ENCODE measurements around the gene ASTN2. TPM values are rescaled to one million over a fixed set of nuclear protein-coding genes. Genes with fewer than 3 reads are reported as not detected.

ASTN2 gene
- total RNA-seq, 1 donor from 2014 or later = 12.2 TPM

DNA sequence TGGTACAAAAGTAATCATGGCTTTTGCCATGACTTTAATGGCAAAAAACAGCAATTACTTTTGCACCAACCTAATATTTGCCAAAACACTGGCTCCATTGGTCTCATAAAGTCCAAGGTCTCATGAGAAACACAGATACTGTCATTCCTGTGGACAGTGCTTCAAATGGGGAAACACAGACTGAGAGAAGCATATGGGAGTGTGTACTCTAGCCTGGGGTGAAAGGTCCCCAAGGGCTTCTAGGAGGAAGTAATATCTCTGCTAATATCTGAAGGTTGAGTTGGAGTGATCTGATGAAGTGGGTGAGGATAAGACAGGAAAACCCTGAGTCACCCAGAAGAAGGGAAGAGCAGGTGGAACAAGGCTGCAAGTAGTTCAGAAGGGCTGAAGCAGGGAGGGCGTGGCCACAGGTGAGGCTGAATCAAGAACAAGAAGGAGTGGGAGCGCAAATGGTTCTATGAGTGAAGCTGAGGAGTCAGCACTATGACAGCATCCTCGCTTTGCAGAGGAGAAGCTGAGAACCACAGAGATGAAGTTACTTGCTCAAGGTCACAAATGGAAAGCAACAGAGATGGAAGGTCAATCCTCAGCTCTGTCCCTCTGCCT is 164.1 kb downstream of the ASTN2 start:
- Histone ChIP-seq H3K36me3 (ENCODE audit: control insufficient read depth, insufficient read depth, low read length) (no peaks in the 10 kb centered on the region), H3K27me3 (ENCODE audit: control insufficient read depth, insufficient read depth, low read length) (no peaks in the 10 kb centered on the region), H3K4me3 (ENCODE audit: low read depth, low read length) (no peak overlapping the region)
- TF ChIP-seq, protein P1, sequence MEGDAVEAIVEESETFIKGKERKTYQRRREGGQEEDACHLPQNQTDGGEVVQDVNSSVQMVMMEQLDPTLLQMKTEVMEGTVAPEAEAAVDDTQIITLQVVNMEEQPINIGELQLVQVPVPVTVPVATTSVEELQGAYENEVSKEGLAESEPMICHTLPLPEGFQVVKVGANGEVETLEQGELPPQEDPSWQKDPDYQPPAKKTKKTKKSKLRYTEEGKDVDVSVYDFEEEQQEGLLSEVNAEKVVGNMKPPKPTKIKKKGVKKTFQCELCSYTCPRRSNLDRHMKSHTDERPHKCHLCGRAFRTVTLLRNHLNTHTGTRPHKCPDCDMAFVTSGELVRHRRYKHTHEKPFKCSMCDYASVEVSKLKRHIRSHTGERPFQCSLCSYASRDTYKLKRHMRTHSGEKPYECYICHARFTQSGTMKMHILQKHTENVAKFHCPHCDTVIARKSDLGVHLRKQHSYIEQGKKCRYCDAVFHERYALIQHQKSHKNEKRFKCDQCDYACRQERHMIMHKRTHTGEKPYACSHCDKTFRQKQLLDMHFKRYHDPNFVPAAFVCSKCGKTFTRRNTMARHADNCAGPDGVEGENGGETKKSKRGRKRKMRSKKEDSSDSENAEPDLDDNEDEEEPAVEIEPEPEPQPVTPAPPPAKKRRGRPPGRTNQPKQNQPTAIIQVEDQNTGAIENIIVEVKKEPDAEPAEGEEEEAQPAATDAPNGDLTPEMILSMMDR (IDR thresholded peaks at IDR 0.05; ENCODE audit: insufficient read depth, low read length, poor library complexity, severe bottlenecking) = no peak
- DNase-seq (ENCODE audit: low read depth) = no peak

DNA sequence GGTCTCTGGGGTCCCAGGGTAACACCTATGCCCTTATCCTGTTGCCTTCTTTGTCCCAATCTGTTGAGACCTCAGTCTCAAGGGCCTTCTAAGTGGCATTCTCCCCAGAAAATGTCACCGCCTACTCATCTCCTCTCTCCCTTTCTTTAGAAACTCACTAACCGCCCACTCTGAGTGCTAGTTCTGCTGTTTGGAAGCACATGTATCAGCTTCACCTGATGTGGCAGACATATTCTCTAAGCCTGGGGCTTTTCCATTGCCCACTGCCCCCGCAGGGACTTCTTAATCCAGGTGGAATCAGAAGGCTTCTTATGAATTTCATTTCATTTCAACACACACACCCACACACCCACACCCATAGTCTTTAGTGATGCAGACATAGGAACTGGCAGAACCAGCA is 165.1 kb downstream of the ASTN2 start:
- Histone ChIP-seq H3K36me3 (ENCODE audit: control insufficient read depth, insufficient read depth, low read length) (no peaks in the 10 kb centered on the region), H3K4me3 (ENCODE audit: low read depth, low read length) (no peak overlapping the region), H3K27me3 (ENCODE audit: control insufficient read depth, insufficient read depth, low read length) (no peaks in the 10 kb centered on the region)
- no peak for DNase-seq (ENCODE audit: low read depth)
- TF ChIP-seq, protein P1 (IDR thresholded peaks at IDR 0.05; ENCODE audit: insufficient read depth, low read length, poor library complexity, severe bottlenecking) = no peak

DNA sequence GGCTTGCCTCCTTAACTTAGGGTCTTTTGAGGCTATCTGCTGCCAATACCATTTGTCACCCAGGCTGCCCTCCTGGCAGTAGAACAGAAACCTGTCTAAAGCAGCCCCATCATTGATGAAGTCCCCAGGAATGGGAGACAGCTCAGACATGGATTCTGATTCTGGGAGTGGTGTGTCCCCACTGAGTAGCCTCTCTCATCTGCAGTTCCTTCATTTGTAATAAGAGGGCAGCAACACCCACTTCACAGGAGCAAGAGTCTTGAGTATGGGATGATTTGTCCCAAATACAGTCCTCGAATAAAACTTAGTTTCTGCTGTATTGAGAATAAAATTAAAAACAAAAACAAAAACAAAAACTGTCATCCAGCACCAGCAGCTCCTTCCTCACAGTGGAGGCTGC is 167.6 kb downstream of the ASTN2 start:
- no peaks in the 10 kb centered on the region for H3K36me3 ChIP-seq (ENCODE audit: control insufficient read depth, insufficient read depth, low read length)
- TF ChIP-seq, protein P1 (IDR thresholded peaks at IDR 0.05; ENCODE audit: insufficient read depth, low read length, poor library complexity, severe bottlenecking) = peak; percentile 63
- no peak overlapping the region for H3K4me3 ChIP-seq (ENCODE audit: low read depth, low read length)
- H3K27me3 ChIP-seq (ENCODE audit: control insufficient read depth, insufficient read depth, low read length) = no peaks in the 10 kb centered on the region
- no peak for DNase-seq (ENCODE audit: low read depth)

DNA sequence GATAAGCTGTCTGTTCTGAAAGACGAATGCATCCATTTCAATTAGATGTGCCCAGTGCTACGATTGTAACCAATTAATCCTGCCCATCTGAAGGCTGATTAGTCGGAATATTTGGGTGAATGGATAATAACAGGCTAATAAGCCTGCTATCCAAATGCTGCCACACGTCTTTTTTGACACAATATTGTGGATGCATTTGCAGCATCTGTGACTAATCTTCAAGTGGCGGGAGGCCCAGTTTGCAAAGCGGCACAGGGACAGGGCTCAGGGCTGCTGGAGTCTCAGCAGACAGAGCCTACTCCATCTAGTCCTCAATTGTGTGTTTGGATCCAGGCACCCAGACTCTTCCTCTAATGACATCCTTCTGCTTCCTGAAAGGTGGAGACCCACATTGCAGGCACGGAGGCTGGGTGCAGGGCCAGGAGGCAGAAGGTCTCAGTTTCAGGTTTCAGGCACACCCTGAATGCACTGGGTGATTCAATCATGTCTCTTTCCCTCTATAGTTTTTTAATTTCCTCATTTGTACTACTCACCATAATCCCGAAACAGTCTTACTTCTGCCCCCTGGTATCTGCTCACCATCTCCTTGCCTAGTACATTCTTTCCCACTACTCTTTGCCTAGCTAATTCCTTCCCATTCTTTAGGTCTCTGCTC is 169.6 kb downstream of the ASTN2 start:
- TF ChIP-seq, protein P1 (IDR thresholded peaks at IDR 0.05; ENCODE audit: insufficient read depth, low read length, poor library complexity, severe bottlenecking) = no peak
- no peak overlapping the region for H3K4me3 ChIP-seq (ENCODE audit: low read depth, low read length)
- no peak for DNase-seq (ENCODE audit: low read depth)
- no peaks in the 10 kb centered on the region for H3K36me3 ChIP-seq (ENCODE audit: control insufficient read depth, insufficient read depth, low read length)
- H3K27me3 ChIP-seq (ENCODE audit: control insufficient read depth, insufficient read depth, low read length) = no peaks in the 10 kb centered on the region

DNA sequence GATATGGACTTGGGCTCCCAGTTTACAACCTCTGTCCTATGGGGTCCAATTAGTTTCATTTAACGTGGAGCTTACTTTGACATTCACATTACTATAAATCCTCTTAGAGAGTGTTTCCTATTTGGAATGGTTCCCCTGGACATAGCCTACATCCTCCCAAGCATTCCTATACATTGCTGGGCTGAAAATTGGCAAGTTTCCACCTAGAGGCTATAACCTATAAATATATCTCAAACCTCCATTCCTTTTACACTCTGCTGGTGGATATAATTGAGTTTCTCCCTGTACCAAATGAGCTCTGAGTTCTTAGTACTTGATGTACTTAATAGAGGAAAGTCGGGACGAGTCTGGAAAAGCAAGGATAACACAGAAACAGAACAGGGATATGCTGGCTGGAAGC is 172.8 kb downstream of the ASTN2 start:
- no peak overlapping the region for H3K4me3 ChIP-seq (ENCODE audit: low read depth, low read length)
- TF ChIP-seq, protein P1 (IDR thresholded peaks at IDR 0.05; ENCODE audit: insufficient read depth, low read length, poor library complexity, severe bottlenecking) = no peak
- H3K36me3 ChIP-seq (ENCODE audit: control insufficient read depth, insufficient read depth, low read length) = no peaks in the 10 kb centered on the region
- DNase-seq (ENCODE audit: low read depth) = no peak
- no peaks in the 10 kb centered on the region for H3K27me3 ChIP-seq (ENCODE audit: control insufficient read depth, insufficient read depth, low read length)

DNA sequence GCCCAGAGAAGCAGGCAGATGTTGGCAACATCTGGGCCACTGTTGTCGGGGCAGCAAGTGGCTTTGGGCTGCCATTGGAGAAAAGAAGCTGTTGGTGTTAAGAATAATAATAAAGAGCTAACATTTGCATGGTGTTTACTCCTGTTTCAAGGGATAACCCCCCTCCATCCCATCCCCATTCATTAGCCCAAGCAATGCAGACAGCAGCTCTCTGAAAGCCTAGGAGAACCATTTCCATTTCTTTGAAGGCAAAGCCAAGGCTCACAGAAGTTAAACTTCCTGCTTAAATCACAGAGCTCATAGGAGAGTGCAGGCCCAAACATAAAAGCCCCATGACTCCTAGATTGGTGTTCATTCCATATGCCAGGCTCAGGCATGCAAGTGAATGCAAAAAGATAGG is 175.4 kb downstream of the ASTN2 start:
- no peak for DNase-seq (ENCODE audit: low read depth)
- TF ChIP-seq, protein P1 (IDR thresholded peaks at IDR 0.05; ENCODE audit: insufficient read depth, low read length, poor library complexity, severe bottlenecking) = no peak
- Histone ChIP-seq H3K4me3 (ENCODE audit: low read depth, low read length) (no peak overlapping the region), H3K36me3 (ENCODE audit: control insufficient read depth, insufficient read depth, low read length) (no peaks in the 10 kb centered on the region), H3K27me3 (ENCODE audit: control insufficient read depth, insufficient read depth, low read length) (no peaks in the 10 kb centered on the region)
